SK-N-SH treated with all-trans-retinoic acid at 6 μM for 48 hours (cell line): Measurements from ENCODE around the gene TNRC6B.

ENCODE experiments used
- ATAC-seq: fragments of 200-7000 bp; cut with Tn5 transposase; 3 replicates; pipeline ENCODE4 v1.9.1; 2020; ENCODE audit warnings: mild to moderate bottlenecking, moderate library complexity
- BACH2 ChIP-seq: fragments of 250-450 bp; sonication (Bioruptor Pico); IDR thresholded peaks from 2 replicates; pipeline ENCODE4 v1.9.0; 2021; ENCODE audit warnings: mild to moderate bottlenecking, borderline replicate concordance
- CSRNP3 ChIP-seq: fragments of 250-450 bp; sonication (Bioruptor Pico); IDR thresholded peaks from 2 replicates; pipeline ENCODE4 v1.5.1; 2021; ENCODE audit warnings: mild to moderate bottlenecking, moderate library complexity
- GLIS3 ChIP-seq: fragments of 250-450 bp; sonication (Bioruptor Pico); IDR thresholded peaks from 2 replicates; pipeline ENCODE4 v1.5.0; 2020; ENCODE audit warnings: mild to moderate bottlenecking, moderate library complexity
- ISL1 ChIP-seq: fragments of 250-450 bp; sonication (Bioruptor Pico); IDR thresholded peaks from 2 replicates; pipeline ENCODE4 v2.1.2; 2022; ENCODE audit warnings: mild to moderate bottlenecking, moderate library complexity
- OSR1 ChIP-seq: fragments of 250-450 bp; sonication (Bioruptor Pico); IDR thresholded peaks from 2 replicates; pipeline ENCODE4 v1.8.0; 2022; ENCODE audit warnings: moderate library complexity, mild to moderate bottlenecking, inconsistent platforms
- PATZ1 ChIP-seq: fragments of 250-450 bp; sonication (Bioruptor Pico); IDR thresholded peaks from 2 replicates; pipeline ENCODE4 v1.8.0; 2020; ENCODE audit warnings: mild to moderate bottlenecking, moderate library complexity, borderline replicate concordance
- POU6F1 ChIP-seq: fragments of 250-450 bp; sonication (Bioruptor Pico); IDR thresholded peaks from 2 replicates; pipeline ENCODE4 v1.8.0; 2021; ENCODE audit warnings: low read depth, mild to moderate bottlenecking, moderate library complexity, borderline replicate concordance
- PPARA ChIP-seq: fragments of 250-450 bp; sonication (Bioruptor Pico); IDR thresholded peaks from 2 replicates; pipeline ENCODE4 v1.5.0; 2020; ENCODE audit warnings: mild to moderate bottlenecking, borderline replicate concordance
- SNAI2 ChIP-seq: fragments of 250-450 bp; sonication (Bioruptor Pico); IDR thresholded peaks from 2 replicates; pipeline ENCODE4 v1.5.0; 2020; ENCODE audit warnings: mild to moderate bottlenecking, moderate library complexity
- TCF4 ChIP-seq: fragments of 250-450 bp; sonication (Bioruptor Pico); IDR thresholded peaks from 2 replicates; pipeline ENCODE4 v1.8.0; 2021; ENCODE audit warnings: mild to moderate bottlenecking, moderate library complexity, borderline replicate concordance
- TOX ChIP-seq: fragments of 250-450 bp; sonication (Bioruptor Pico); IDR thresholded peaks from 2 replicates; pipeline ENCODE4 v1.8.0; 2021; ENCODE audit warnings: mild to moderate bottlenecking, moderate library complexity, borderline replicate concordance
- ZFP3 ChIP-seq: fragments of 250-450 bp; sonication (Bioruptor Pico); IDR thresholded peaks from 2 replicates; pipeline ENCODE4 v1.5.0; 2020; ENCODE audit warnings: mild to moderate bottlenecking, moderate library complexity
- ZFP30 ChIP-seq: fragments of 450-650 bp; formaldehyde crosslinking; IDR thresholded peaks from 2 replicates; pipeline ENCODE4 v1.5.0; 2022; ENCODE audit warnings: mild to moderate bottlenecking, moderate library complexity
- ZNF70 ChIP-seq: fragments of 450-650 bp; formaldehyde crosslinking; IDR thresholded peaks from 2 replicates; pipeline ENCODE4 v1.5.0; 2020; ENCODE audit warnings: mild to moderate bottlenecking, moderate library complexity
- ZNF8 ChIP-seq: fragments of 450-650 bp; formaldehyde crosslinking; IDR thresholded peaks from 2 replicates; pipeline ENCODE4 v1.5.0; 2020; ENCODE audit warnings: mild to moderate bottlenecking, moderate library complexity
- TF ChIP-seq, protein P1 (sequence below): fragments of 250-450 bp; sonication (Bioruptor Pico); IDR thresholded peaks from 2 replicates; pipeline ENCODE4 v1.5.0; 2020; ENCODE audit warnings: mild to moderate bottlenecking, moderate library complexity

Gene TNRC6B

GRCh38 chr22:40187389-40187788, 9.7 kb downstream of the TNRC6B start (continued):
- TF ChIP-seq CSRNP3 (CRISPR knock-in tag) (no peak), BACH2 (CRISPR knock-in tag) (no peak), ZFP3 (CRISPR knock-in tag) (no peak), SNAI2 (CRISPR knock-in tag) (no peak), ZNF70 (CRISPR knock-in tag) (no peak), OSR1 (CRISPR knock-in tag) (no peak), ZFP30 (CRISPR knock-in tag) (no peak), ISL1 (CRISPR knock-in tag) (no peak)

DNA sequence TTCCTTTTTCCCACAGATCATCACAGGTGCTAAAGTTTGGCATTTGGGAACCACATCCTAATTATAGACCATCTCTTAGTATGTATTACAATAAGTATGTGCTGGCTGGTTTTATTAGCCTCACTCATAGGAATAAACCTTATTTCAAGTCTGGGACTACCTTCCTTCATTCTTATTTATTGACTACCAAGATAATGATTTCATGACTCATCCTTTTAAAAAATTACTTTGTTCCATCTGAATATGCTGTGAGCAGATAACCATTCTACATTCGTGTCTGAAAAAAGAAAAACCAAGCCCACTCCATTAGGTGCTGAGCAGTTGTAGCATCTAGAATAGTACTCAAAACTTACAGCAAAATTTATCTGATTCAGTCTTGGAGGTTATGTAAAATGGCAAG, 12.3 kb downstream of the TNRC6B start:
- no peak for ATAC-seq
- TF ChIP-seq ZFP3 (CRISPR knock-in tag) (no peak), ISL1 (CRISPR knock-in tag) (0 out of 2 replicates have a peak, but pooled peaks have one; percentile 19), PATZ1 (CRISPR knock-in tag) (no peak), BACH2 (CRISPR knock-in tag) (no peak)

DNA sequence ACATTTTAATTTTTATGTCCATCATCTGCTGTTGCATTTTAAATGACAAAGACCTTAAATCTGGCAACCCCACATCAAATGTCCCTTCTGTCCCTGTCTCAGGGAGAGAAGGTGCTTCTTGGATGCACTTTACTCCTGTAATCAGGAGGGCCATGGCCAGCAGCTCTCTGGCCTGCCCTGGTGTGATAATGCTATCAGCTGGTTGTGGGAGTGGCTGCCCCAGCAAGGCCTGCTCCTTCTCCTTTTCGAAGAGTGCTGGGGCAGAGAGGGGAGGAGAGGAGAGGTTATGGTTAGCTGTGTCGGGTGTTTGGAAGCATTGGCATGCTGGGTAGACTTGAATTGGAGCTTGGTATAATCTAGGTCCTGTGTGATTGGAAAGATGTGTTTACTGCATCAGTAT, 12.8 kb downstream of the TNRC6B start:
- no peak for TF ChIP-seq BACH2 (CRISPR knock-in tag)
- TF ChIP-seq SNAI2 (CRISPR knock-in tag), result no peak
- TF ChIP-seq ZNF8 (CRISPR knock-in tag), result no peak
- no peak for TF ChIP-seq CSRNP3 (CRISPR knock-in tag)
- TF ChIP-seq TCF4, result no peak
- TF ChIP-seq TOX (CRISPR knock-in tag), result no peak
- TF ChIP-seq GLIS3, result no peak
- TF ChIP-seq ISL1 (CRISPR knock-in tag), result no peak
- no peak for TF ChIP-seq PATZ1 (CRISPR knock-in tag)
- no peak for TF ChIP-seq ZFP30 (CRISPR knock-in tag)
- TF ChIP-seq POU6F1 (CRISPR knock-in tag), result no peak
- no peak for TF ChIP-seq PPARA
- TF ChIP-seq, protein P1, sequence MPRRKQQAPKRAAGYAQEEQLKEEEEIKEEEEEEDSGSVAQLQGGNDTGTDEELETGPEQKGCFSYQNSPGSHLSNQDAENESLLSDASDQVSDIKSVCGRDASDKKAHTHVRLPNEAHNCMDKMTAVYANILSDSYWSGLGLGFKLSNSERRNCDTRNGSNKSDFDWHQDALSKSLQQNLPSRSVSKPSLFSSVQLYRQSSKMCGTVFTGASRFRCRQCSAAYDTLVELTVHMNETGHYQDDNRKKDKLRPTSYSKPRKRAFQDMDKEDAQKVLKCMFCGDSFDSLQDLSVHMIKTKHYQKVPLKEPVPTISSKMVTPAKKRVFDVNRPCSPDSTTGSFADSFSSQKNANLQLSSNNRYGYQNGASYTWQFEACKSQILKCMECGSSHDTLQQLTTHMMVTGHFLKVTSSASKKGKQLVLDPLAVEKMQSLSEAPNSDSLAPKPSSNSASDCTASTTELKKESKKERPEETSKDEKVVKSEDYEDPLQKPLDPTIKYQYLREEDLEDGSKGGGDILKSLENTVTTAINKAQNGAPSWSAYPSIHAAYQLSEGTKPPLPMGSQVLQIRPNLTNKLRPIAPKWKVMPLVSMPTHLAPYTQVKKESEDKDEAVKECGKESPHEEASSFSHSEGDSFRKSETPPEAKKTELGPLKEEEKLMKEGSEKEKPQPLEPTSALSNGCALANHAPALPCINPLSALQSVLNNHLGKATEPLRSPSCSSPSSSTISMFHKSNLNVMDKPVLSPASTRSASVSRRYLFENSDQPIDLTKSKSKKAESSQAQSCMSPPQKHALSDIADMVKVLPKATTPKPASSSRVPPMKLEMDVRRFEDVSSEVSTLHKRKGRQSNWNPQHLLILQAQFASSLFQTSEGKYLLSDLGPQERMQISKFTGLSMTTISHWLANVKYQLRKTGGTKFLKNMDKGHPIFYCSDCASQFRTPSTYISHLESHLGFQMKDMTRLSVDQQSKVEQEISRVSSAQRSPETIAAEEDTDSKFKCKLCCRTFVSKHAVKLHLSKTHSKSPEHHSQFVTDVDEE (CRISPR knock-in tag), result no peak
- ATAC-seq, result no peak
